ENCODE measurements around the gene SLC38A10.
"Not testable (repeated sequence)": the region's sequence is repeated elsewhere in the genome, so short reads cannot be mapped to it uniquely, and the experiment has no call there.

Gene SLC38A10

GRCh38 chr17:81238815-81239713 lies 56.0 kb downstream of the SLC38A10 start, which contains the start of the genes NDUFAF8 and TEPSIN:
Gene NDUFAF8, plus strand, starts transcription at chr17:81239318. Its CDS starts 46 bp downstream, at chr17:81239364.
Gene TEPSIN, minus strand, starts transcription at chr17:81239055. Its CDS starts 22 bp downstream, at chr17:81239033.
- peak; percentile 100 for DNase-seq

- DNase-seq: no peak
Measured at GRCh38 chr17:81238490-81238814, 56.7 kb downstream of the SLC38A10 start.

DNA sequence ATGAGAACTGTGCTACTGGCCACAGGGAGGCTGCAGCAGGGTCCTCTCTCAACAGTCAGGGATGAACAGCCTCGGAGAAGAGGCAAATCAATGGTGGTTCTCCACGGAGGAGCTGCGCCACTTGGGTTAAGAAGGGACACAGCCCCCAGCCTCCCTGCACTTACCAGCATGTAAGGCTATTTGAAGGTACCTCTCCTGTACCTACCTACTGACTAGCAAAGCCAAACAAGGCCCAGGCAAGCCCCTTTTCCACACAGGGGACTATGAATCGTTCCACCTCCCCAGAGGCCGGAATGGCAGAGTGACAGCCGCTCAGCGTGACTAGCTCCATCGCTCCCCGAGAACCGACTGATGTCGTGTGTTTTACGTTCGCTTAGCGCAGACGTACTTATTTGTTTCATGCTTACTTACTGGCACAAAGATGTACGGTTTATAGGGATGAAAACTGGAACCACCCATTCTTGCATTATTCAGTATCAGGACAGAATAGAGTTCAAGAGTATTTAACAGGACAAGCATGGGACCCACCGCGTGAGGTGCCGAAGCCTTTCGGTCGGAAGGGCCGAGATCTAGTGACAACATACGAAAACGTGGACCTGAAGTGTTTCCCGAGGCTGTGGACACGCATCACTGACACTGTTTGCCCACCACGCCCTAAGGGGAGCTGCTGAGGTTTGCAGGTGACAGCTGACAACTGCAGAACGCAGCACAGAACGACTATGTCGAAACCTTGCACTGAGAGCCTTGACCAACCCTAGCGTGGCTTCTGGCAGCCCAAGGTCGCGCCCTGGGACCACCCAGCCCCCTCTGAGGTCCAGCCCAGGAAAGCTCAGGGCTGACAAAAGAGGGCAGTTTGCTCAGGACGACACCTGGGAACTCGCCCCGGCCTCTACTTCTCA lies 57.3 kb downstream of the SLC38A10 start:
- no peak for DNase-seq

DNA sequence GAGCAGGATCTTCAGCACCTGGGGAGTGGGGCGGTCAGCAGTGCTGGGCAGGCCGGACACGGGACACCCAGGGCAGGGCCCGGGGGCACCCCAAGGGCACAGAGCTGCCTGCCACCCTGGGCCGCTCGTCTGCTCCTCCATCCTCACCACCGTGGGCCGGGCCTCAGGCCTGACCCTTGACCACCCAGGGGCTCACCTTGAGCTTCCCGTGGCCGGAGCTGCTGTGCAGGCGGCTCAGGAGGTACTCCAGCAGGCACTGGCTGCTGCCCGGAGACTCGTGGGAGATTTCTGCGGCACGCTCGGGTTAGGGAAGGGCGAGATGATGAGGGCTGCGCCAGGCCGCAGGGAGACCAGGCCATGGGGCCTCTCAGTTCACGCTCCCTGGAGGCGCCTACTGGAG lies 58.3 kb downstream of the SLC38A10 start:
- DNase-seq: no peak

DNA sequence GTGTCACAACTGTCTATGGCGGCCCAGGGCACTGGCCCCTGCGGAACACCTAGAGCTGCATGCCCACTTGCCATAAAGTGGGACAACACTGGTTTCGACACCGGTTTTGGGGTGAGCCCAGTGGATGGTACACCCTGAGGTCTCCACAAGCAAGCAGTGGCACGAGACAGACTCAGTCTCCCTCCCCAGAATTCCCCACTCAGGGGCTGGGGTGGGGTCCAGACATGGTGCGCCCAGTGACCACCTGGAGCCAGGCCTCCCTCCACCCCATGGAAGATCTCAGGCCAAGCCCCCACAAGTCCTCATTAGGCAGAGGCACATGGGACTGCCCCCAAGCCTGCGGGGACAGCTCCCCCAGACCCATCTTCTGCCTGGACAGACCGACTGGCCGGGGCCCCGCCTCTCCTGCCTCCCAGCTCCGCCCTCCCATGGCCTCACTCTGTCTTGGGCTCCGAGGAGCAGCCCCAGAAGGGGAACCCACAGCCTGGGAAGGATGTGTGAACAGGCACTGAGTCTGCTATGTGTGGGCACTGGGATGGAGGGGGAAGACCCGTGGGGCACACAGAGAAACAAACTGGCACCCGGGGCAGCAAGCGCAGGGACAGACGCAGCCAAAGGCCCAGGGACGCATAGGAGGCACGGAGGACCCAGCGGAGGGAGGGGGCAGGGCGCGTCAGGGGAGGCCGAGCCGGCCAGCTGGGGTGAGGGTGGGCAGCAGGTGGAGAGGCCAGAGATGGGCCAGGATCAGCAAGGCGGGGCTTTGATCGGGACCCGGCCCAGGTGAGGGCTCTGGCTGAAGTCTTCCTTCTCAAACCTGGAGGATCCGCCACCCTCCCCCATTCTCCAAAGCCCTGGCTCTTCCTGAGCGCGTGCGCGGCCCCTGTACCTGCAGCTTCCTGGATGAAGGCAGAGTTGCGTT lies 59.0 kb downstream of the SLC38A10 start:
- DNase-seq: no peak

- DNase-seq: no peak
Measured at GRCh38 chr17:81234940-81235821, 59.9 kb downstream of the SLC38A10 start.

DNA sequence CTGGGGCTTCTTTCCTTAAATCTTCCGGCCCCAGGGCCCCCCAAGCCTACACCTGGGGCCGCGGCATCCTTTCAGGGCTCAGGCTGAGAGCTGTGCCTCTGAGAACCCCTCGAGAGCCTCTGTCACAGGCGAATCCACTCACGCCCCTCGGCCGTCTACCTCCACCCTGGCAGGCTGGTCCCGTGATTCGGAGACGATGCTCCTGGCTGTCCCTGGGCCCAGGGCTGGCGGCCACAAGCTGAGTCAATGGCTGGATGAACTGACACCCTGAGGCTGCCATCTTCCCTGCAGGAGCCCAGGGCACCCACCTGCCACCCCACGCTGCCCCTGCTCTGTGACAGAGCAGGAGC lies 60.6 kb downstream of the SLC38A10 start:
- DNase-seq: no peak

GRCh38 chr17:81233811-81234505 lies 61.1 kb downstream of the SLC38A10 start:
- no peak for DNase-seq

DNA sequence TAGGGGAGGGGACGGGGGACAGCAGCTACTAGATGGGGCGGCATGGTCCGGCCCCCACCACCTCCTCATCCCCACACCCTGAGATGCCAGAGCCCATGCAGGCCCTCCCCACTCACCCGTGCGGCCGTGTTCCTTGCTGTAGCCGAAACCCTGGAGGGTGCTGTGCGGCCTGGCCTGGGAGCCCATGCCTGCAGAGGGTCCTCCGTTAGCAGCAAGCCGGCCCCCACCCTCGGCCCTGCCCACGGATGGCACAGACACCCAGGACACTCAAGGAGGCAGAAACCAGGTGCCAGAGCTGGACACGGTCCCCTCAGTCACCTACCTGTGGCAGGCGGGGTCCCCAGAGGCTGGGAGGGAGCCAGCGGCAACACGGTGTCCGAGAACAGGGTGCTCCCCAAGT lies 61.8 kb downstream of the SLC38A10 start:
- DNase-seq: no peak

DNA sequence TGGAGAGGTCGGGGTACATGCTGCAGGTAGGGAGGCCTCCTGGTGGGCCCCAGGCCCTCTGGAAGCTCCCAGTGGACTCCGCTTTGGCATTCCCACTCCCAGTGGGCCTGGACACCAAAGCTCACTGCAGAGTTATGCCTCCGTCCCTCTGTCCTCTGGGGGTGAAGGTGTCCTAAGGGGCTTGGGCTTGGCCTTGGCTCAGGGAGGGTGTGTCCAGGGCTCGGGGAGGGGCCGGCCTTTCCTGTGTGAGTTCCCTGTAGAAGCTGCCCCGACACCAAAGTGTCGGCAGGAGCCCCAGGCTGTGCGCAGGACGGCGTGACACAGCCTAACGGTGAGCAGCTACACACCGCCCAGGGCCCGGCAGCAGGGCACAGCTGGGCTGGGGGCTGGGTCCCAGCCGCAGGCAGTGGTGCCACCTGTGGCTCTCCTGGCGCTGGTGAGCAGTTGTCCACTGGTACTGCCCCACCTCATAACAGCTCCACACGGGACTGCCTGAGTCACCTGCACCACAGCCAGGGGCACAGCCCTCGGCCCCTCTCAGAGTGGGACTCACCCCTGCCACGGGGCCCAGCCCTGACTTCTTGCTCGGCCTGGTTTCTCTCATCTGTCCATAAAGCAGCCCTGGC lies 62.4 kb downstream of the SLC38A10 start:
- DNase-seq: no peak

DNA sequence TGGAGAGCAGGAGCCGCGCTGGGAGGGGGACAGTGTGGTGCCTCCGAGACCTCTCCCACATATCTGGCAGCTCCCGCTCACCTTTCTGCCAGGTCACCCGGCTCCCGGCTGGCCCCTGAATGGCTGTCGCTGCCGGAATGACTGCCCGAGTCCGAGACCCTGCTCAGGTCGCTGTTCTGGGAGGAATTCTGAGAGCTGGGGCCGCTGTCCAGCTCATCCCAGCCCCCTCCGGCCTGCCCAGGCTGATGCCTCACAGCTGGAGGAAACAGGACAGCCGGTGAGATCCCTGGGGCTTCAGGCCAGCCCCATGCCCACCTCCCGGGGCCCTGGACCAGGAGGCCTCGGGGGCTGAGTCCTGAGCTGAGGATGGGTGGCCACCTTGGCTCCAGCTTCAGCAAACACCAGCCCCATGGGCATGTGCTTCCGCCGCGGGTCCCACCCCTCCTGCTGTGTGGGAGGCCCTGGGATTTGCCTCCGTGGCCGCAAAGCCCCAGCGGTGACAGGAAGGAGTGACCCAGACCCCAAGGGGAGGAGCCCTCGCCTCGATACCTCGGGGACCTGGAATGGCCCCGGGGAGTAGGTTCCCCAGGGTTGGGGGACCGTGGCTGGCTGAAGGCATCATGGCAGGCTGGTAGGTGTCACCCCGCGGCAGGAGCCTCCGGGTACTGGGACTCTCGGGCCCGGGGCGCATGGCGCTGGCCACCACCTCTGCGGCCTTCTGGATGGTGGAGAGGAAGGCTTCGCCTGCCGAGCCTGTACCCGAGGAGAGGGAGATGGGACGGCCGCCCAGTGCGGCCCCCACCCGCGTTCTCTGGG lies 63.1 kb downstream of the SLC38A10 start:
- DNase-seq: no peak

- no peak for DNase-seq
Measured at GRCh38 chr17:81231121-81231645, 63.9 kb downstream of the SLC38A10 start.

DNA sequence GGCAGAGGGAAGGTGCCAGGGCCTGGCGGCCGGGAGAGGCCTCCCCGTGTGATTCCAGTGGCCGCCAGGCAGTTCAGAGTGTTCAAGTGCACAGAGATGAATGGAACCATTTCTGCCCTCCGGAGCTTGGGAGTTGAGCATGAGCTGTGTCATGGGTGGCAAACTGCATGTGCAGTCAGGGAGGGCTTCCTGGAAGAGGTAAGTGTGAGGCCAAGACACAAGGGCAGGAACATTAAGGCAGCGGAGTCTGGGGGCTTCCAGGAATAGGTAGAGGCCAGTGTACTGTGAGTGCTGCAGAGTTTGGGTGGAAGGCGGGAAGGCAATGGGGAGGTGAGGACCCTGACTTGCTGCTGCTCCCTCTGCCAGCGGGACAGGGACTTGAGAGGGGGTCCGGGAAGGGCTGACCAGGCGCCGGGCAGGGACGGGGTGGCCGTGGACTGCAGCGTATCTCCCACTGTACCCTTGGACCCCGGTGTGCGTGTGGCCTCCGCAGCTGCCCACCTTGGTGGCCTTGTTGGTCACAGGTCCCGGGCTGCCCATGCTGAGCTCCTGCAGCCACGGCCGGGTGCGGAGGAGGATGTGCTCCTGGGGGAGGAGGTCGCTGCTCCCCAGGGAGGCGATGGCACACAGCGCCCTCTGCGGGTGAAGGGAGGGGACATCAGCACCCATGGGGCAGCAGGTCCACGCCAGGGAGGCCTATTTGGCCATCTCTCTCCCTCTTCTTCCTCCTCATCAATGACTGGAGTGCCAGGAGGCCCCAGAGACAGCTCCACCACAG lies 64.9 kb downstream of the SLC38A10 start:
- DNase-seq: no peak

- DNase-seq: no peak
Measured at GRCh38 chr17:81229666-81229920, 65.5 kb downstream of the SLC38A10 start.

GRCh38 chr17:81228834-81229665 lies 66.1 kb downstream of the SLC38A10 start:
- no peak for DNase-seq

GRCh38 chr17:81228420-81228819 lies 66.7 kb downstream of the SLC38A10 start:
- DNase-seq: no peak

GRCh38 chr17:81227630-81228029 lies 67.5 kb downstream of the SLC38A10 start:
- DNase-seq: not testable (repeated sequence)

DNA sequence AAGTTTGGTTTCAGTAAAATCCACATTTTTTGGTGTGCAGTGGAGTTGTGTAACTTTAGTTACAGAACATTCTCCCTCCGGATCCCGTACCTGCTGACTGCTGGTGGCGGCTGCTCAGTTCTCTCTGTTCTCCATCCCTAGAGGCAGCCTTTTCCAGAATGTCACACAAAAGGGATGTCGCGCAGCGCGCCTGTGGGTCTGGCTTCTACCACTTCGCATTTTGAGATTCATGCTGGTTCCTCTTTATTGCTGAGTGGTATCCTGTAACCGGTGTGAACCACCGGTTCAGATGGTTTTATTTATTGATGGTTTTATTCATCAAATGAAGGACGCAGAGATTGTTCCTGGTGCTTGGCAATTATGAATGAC lies 71.4 kb downstream of the SLC38A10 start:
- peak; percentile 63 for DNase-seq

All from NCI-H774 (cell line).